Activated CD4-positive, alpha-beta T cell treated with anti-CD3 and anti-CD28 coated beads, Interleukin-10, Interleukin-2, amounts not matched to agents 100 ng/mL and 50 ng/mL, durations not matched to agents 16 hours and 8 hours (primary cell): ENCODE results near the gene MAP1A.

ENCODE experiments used
- DNase-seq: peaks from one replicate; pipeline ENCODE4 v3.0.0-alpha.2; 2020

The MAP1A gene

DNA sequence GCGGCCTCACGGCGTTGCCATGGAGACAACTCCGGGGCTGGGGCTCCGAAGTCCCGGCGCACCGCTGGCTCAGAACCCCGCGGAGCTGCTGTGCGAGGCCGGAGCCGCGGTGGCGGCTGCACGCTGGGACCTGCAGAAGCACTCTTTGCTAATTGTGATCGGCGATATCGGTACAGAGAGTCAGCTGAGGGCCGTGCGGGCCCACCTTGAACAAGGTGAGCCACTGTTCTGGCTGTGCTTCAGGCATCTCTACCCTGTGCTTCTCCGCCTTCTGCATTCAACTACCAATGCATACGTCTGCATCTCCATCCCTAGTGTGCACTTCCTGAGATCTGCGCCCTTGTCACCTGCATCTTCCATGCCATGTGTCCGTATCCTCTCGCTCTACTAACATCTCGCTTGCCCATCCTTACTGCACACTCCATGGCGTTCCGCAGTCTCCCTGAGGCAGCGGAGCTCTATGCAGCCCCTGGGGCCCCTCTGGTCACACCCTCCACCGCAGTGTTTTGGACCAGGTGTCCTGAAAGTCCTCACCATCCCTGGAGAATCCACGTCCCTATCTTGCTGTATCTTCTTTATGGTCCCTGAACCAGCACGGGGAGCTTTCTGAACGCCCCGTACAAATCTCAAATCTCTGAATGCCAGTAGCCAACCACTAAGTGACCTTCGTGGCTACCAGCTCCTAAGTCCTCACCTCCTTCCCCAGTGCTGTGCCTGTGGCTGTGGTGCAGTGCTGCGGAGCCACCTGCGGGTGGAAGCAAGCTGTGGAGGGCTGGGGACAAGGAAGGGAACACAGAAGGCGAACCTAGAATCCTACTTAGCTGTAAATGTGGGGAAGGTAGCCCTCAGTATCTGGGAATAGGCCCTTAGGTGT is 6.2 kb upstream of the MAP1A start:
- DNase-seq, result peak; percentile 37

DNA sequence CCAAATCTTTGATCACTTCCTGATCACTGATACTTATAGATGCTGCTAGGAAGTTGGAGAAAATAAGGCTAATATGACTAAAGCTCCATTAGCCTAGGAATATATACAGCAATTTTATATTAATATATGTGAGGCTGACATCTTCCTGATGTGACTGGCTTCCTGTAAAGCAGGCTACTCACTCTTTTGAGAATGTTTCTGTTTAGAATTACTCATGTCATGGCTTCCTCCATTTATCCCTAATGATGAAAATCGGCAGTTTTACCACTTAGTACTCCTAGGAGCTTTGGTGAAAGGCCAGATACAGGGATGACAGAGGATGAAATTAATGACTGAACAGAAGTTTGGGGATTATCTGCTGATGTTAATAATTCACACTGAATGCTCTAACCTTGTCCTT is 3.9 kb upstream of the MAP1A start:
- no peak for DNase-seq

DNA sequence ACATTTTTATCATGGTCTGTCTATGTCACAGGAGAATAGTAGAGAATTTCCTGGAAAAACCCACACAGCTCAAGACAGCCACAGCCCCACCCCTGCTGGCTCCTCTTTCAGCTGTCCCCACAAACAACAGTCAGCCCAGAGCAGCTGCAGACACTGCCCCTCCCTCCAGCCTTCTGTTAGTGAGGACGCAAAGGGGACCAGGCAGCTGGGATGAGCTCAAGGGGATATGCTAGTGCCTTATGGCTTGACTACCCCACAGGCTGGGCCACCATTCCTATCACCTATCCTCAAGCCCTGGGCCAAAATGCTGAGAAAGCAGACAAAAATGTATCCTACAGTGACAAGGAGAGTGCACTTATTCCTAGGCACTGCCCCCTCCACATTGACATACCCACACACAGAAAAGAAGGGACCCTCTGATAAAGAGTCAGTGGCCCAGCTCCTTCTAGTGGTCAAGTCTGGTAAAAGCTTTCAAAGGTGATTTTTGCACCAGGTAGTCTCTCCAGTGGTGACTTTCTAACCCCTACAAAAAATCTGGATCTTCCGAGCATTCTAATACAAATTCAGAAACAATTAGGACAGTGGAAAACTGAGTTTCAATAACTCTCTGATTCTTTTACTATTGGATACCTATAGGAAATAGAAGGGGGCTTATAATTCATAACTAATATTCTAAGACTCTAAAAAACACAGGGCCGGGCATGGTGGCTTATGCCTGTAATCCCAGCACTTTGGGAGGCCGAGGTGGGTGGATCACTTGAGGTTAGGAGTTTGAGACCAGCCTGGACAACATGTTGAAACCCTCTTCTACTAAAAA is 3.0 kb upstream of the MAP1A start:
- peak; percentile 41 for DNase-seq

DNA sequence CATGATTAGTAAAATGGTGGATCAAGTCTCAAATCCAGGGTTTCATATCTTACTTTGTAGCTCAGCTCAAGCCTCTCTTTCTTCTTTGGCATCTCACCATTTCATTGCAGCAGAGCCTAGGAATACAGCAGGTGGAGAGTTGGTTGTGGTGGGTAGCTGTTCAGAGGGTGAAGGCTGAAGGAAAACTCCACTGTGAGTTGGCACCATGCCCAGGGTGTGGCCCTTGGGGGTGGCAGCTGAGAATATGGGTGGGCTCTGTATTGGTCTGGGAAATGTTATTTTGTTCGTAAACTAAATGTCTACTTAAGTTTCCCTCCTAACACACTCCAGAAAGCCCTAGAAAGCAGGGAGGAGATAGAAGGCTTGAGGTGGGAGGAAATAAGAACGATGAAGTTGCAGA is 1.7 kb upstream of the MAP1A start:
- DNase-seq, result no peak

DNA sequence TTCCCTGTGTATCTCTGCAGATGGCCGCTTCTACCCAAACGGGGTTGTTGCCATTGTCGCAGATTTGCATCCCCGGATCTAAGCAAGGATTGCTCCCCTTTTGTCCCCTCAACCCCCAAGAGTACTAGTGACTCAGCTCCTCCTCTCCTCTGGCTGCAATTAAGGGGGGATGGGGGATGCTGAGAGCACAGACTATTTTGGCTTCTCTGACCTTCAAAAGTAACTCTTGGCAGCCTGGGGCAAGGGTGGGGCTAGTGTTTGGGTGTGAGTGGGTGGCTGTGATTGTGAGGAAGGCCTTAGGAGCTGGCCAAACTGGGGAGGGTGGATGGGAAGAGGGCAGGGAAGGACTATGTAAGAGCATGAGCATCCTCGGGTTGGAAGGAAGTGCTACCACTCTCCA is 1.2 kb upstream of the MAP1A start:
- no peak for DNase-seq

DNA sequence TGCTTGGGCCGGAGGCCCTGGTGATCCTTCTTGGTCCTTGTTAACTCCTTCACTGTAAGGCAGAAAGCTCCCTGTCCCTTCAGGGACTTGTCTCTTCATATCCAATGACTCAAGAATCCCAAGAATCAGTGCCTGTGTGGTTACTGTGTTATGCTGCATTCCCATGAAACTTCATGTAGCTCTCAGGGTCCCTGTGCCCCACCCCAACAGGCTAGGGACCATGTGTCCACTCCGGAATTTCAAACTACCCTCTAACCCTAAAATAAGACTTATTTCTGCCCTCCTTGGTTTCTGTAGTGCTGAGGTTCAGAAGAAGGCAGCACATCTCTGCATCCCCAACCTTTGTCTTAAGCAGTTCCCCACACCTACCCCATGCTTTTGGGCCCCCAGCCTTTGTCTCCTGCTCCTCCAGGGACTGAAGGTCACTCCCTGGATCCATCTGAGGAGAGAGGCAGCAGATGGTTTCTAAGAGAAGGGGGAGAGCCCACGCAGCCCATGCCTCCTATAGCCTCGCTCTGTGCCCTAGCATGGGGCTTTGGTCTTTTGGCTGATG is 531 bp upstream of the MAP1A start:
- no peak for DNase-seq

GRCh38 chr15:43518197-43518761 is 871 bp downstream of the MAP1A start:
- DNase-seq, result no peak

GRCh38 chr15:43519196-43519595 is 1.8 kb downstream of the MAP1A start:
- no peak for DNase-seq

GRCh38 chr15:43520138-43520537 is 2.7 kb downstream of the MAP1A start:
- DNase-seq, result no peak

GRCh38 chr15:43521419-43521818 is 4.0 kb downstream of the MAP1A start:
- no peak for DNase-seq

GRCh38 chr15:43522247-43522646 is 4.8 kb downstream of the MAP1A start:
- DNase-seq, result no peak

- DNase-seq, result no peak
These were observed 6.2 kb downstream of the MAP1A start for GRCh38 chr15:43523646-43524045.

DNA sequence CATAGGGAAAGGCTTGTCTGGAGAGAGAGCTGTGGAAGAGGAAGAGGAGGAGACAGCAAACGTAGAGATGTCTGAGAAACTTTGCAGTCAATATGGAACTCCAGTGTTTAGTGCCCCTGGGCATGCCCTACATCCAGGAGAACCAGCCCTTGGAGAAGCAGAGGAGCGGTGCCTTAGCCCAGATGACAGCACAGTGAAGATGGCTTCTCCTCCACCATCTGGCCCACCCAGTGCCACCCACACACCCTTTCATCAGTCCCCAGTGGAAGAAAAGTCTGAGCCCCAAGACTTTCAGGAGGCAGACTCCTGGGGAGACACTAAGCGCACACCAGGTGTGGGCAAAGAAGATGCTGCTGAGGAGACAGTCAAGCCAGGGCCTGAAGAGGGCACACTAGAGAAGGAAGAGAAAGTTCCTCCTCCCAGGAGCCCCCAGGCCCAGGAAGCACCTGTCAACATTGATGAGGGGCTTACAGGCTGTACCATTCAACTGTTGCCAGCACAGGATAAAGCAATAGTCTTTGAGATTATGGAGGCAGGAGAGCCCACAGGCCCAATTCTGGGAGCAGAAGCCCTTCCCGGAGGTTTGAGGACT is 6.9 kb downstream of the MAP1A start:
- DNase-seq, result no peak

- DNase-seq, result no peak
These were observed 7.7 kb downstream of the MAP1A start for GRCh38 chr15:43525131-43525530.

DNA sequence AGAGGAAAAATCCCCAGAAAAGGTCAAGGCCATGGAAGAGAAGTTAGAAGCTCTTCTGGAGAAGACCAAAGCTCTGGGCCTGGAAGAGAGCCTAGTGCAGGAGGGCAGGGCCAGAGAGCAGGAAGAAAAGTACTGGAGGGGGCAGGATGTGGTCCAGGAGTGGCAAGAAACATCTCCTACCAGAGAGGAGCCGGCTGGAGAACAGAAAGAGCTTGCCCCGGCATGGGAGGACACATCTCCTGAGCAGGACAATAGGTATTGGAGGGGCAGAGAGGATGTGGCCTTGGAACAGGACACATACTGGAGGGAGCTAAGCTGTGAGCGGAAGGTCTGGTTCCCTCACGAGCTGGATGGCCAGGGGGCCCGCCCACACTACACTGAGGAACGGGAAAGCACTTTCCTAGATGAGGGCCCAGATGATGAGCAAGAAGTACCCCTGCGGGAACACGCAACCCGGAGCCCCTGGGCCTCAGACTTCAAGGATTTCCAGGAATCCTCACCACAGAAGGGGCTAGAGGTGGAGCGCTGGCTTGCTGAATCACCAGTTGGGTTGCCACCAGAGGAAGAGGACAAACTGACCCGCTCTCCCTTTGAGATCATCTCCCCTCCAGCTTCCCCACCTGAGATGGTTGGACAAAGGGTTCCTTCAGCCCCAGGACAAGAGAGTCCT is 9.0 kb downstream of the MAP1A start:
- DNase-seq, result no peak

DNA sequence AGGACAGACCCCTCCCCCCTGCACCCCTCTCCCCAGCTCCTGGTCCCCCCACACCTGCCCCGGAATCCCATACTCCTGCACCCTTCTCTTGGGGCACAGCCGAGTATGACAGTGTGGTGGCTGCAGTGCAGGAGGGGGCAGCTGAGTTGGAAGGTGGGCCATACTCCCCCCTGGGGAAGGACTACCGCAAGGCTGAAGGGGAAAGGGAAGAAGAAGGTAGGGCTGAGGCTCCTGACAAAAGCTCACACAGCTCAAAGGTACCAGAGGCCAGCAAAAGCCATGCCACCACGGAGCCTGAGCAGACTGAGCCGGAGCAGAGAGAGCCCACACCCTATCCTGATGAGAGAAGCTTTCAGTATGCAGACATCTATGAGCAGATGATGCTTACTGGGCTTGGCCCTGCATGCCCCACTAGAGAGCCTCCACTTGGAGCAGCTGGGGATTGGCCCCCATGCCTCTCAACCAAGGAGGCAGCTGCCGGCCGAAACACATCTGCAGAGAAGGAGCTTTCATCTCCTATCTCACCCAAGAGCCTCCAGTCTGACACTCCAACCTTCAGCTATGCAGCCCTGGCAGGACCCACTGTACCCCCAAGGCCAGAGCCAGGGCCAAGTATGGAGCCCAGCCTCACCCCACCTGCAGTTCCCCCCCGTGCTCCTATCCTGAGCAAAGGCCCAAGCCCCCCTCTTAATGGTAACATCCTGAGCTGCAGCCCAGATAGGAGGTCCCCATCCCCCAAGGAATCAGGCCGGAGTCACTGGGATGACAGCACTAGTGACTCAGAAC is 9.8 kb downstream of the MAP1A start:
- DNase-seq, result no peak

GRCh38 chr15:43527802-43528541 is 10.6 kb downstream of the MAP1A start:
- DNase-seq, result no peak

- DNase-seq, result no peak
These were observed 11.2 kb downstream of the MAP1A start for GRCh38 chr15:43528542-43529007.

GRCh38 chr15:43529141-43529540 is 11.7 kb downstream of the MAP1A start:
- DNase-seq, result no peak

DNA sequence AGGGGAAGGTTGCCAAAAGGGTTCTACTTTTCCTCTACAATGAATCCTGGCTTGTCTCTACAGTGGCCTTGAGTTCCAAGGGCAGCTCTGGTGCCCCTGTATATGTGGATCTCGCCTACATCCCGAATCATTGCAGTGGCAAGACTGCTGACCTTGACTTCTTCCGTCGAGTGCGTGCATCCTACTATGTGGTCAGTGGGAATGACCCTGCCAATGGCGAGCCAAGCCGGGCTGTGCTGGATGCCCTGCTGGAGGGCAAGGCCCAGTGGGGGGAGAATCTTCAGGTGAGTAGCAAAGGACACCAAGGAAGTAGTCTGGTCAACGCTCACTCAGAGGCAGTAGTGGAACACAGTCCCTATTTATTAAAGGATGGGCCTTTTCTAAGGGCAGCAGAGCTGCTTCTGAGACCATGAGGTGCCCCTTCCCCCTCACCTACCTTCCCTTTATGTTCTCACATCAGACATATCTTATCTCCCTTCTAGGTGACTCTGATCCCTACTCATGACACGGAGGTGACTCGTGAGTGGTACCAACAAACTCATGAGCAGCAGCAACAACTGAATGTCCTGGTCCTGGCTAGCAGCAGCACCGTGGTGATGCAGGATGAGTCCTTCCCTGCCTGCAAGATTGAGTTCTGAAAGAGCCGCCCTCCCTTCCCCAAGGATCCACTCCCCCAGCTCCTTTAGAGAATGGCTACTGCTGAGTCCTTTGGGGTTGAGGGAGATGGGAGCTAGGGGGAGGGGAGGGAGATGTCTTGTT is 12.4 kb downstream of the MAP1A start:
- no peak for DNase-seq
